Glomerular visceral epithelial cell (primary cell): Measurements from ENCODE around the gene CPTP.

Experiments used
- DNase-seq: peaks from one replicate; pipeline ENCODE4 v3.0.0-alpha.2; 2016; ENCODE audit errors: extremely low spot score

CPTP gene

DNA sequence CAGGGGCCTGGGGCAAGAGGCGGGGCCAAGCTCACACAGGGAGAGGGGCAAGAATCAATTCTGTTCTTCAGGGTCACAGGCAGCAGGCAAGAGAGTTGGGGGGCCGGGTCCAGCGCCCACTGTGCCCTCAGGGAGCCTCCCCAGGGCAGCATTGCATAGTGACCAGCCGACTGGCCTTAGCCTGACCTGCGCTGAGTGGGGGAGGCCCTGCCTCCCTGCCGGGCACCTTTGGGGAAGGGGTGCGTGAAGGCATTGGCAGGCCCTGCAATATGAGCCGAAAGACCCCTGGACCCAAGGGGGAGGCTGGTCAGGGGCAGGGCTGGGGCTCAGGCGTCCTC, 32.2 kb upstream of the CPTP start:
- no peak for DNase-seq

DNA sequence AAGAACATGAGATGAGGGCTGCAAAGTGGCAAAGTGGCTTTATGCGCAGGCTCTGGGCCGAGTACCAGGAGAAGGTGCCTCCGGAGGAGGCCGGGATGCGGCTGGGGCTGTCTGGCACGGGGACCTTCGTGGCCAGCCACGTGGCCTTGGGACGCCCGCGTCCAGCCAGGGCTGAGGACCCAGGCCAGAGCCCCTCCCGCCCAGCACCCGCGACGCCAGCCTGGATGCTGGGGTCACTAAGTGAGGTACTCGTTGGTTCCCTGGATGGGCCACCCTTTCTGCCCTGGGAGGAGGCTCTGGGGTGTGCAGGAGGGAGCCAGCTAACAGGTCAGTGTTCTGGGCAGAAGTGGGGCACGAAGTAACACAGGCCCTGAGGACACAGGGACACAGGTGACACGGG, 31.8 kb upstream of the CPTP start:
- DNase-seq: no peak

GRCh38 chr1:1293263-1294249, 31.0 kb upstream of the CPTP start:
- no peak for DNase-seq

- no peak for DNase-seq
These were observed 30.2 kb upstream of the CPTP start for GRCh38 chr1:1294250-1294890.

DNA sequence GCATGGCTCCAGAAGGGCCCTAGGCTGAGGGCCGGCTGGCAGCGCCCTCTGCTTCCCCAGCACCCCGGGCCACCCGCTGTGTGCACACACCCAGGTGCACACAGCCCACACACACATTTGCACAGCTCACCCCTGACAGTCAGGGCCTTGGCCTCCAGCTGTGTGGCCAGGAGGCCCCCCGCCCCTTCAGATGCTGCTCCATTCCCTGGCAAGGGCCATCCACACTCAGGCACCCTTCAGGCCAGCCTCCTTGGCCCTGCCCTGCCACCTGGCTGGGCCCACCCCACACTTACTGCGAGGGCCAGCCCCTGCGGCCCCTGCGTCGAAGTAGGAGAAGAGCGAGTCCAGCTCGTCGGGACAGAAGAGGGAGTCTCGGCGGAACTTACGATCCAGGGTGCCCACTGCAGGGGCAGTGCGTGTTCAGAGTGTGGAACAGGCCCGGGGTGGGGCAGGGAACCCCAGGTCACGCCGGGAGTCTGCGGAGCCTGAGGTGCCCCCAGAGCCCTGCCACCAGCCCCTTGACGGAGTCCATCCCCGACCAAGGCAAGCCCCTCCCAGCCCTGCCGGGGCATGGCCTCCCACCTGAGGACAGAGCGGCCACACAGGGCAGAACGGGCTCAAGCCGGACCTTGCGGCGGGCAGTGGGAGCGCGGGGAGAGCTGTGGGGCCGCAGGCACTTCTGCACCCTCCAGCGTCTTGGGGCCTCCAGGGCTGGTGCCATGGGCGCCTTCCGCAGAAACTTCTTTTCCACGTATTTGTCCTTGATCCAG, 29.3 kb upstream of the CPTP start:
- DNase-seq: no peak

DNA sequence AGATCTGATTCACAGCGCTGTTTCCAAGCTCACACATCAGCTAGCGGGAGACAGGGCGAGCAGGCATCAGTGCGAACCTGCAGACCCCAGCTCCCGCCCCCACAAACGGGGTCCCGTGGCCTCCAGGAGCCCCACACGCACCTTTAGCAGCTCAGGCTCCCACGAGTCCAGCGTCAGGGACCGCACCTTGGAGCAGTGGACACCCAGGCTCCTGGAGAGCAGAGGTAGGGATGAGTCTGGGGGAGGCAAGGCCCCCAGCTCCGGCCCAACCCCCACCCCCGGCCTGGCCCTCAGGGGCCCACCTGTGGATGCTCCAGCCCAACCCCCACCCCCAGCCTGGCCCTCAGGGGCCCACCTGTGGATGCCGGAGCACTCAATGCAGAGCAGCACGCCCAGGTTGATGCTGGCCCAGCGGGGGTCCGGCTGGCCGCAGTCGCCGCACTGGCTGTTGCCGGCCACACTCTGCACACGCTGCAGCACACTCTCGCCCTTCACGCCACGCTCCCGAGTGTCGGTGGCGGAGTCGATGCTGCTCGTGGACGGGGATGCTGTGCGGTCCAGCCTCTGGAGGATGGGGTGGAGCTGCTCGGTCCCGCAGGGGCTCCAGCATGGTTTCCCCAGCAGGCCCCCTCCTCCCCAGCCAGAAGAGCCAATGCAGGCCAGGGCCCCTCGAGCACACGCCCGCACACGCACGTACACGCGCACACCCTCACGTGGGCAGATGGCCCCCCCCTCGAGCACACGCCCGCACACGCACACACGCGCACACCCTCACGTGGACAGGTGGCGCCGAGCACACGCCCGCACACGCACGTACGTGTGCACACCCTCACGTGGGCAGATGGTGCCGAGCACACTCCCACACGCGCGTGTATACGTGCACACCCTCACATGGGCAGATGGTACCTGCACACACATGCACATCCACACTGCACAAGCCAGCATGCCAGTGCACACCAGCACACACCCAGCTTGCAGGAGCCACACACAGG, 28.2 kb upstream of the CPTP start:
- no peak for DNase-seq

DNA sequence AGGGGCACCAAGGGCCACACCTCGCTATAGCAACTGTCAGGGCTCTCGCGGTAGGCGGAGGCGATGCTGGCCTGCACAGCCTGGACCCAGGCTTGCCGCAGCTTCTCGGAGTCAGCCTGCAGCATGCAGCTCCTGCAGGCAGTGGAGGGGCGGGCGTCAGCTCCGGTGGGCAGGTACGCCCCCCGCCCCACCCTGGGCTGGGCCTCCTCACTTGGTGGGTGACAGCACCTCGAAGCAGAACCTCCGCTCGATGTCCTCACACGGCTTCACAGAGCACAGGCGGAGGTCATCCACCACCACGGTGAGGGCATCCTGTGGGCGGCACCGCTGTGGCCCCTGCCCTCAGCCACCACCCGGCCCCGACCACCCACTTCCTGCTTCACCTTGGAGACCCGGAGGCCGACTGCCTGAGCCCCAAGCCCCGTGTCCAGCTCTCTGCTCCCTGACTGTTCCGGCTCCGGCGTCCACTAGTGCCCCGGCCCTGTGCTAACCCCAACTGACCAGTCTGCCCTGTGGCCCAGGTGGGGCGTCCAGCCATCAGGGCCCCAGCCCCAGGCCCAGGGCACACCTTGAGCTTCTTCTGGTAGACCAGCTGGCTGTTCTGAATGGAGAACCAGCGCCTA, 26.7 kb upstream of the CPTP start:
- DNase-seq: no peak

- no peak for DNase-seq
These were observed 25.5 kb upstream of the CPTP start for GRCh38 chr1:1298861-1299685.

DNA sequence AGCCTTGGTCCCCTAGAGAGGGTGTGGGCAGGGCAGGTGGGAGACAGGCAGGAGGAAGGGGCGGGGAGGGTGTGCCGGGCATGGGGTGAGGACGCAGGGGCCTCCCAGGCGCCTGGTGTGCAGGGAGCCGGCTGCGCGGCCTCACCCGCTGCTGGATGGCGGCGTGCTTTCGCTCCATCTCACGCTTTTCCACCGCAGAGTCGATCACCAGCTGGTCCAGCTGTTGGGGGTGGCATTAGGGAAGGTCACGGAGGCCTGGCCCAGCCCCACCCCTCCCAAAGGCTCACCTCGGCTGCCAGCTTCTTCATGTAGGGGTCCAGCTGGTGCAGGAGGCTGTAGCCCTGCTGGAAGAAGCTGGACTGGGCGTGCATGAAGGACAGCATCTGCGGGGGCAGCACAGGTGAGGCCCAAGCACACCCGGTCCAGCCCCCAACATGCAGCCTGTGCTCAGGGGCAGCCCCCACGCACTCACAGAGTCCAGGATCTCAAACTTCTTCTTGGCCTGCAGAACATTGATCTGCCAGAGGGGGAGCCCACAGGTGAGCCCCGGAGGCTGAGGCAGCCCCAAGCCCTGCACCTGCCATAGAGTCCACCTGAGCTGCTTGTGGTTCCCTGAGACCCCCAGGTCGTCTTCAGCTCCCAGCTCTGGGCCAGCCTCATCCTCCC, 24.8 kb upstream of the CPTP start:
- DNase-seq: no peak

DNA sequence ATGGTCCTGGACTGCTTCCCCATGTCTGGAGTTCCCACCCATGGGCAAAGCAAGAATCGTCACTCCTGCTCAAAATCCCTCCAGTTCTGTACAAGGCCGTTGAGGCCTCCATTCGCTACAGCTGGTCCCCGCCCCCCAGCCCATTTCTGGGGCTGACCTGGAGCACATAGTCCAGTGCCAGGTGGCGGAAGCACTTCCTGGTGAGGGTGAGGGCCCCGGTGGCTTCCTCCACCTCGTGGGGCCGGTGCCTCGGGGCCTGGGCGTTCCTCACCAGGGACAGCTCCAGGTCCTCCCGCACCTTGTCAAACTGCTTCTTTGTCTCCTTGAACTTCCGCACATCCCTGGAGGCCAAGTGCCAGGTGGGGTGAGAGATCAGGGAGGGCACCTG, 24.3 kb upstream of the CPTP start:
- DNase-seq: no peak

DNA sequence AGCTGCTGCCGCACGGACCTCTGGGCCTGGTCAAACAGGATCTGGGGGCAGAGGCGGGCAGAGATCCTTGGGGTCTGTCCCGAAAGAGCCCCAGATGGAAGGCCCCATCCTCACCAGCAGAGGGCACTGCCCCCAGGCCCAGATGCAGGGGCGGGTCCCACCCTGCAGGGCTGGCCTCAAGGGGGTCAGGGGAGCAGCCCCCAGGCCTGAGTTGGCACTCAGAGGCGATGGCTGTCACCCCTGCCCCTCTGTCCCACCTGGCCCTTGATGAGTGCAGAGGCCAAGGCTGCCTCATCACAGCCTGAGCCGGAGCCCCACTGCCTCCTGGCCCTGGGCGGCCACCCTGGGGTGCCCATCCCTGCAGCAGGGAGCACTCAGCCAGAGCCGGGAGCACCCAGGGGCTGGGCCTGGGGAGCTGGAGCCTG, 22.6 kb upstream of the CPTP start:
- no peak for DNase-seq

DNA sequence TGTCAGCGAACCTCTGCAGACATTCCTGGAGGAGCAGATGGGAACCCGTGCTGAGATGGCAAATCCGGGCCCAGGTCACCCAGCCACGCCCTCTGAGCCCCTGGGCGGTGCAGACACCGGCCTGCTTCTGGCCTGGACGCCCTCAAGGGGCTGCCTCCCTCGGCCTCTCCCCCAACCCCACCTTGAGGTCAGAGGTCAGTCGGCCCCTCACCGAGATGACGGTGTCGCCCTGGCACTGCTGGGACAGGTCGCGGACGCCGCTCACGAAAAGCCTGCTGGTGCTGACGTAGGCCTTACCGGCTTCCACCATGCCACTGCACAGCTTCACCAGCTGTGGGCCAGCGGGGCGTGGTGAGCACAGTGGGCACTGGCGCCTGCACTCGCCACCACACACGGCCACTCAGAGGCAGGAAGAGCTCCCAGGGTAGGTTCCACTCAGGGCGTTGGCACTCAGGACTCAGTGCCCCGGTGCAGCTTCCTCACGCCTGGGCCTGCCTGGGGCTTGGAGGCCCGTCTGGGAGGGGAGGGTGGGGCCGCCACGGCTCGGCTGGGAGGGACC, 21.6 kb upstream of the CPTP start:
- DNase-seq: no peak

DNA sequence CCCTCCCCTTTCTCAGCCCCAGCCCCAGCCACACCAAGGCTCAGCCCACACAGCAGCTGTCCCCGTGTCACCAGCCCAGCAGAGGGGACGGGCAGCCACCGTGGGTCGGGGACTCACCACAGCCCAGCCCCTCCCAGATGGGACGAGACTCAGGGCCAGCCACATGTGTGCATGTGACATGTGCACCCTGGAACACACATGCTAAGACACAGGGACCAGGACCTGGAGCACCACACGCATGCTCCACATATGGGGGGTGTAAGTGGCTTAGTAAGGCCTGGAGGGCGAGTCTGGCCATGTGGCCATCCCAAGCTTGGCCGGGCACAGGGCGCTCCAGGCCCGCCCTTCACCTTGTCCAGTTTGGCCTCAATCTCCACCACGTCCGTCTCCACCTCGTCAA, 20.9 kb upstream of the CPTP start:
- DNase-seq: no peak

DNA sequence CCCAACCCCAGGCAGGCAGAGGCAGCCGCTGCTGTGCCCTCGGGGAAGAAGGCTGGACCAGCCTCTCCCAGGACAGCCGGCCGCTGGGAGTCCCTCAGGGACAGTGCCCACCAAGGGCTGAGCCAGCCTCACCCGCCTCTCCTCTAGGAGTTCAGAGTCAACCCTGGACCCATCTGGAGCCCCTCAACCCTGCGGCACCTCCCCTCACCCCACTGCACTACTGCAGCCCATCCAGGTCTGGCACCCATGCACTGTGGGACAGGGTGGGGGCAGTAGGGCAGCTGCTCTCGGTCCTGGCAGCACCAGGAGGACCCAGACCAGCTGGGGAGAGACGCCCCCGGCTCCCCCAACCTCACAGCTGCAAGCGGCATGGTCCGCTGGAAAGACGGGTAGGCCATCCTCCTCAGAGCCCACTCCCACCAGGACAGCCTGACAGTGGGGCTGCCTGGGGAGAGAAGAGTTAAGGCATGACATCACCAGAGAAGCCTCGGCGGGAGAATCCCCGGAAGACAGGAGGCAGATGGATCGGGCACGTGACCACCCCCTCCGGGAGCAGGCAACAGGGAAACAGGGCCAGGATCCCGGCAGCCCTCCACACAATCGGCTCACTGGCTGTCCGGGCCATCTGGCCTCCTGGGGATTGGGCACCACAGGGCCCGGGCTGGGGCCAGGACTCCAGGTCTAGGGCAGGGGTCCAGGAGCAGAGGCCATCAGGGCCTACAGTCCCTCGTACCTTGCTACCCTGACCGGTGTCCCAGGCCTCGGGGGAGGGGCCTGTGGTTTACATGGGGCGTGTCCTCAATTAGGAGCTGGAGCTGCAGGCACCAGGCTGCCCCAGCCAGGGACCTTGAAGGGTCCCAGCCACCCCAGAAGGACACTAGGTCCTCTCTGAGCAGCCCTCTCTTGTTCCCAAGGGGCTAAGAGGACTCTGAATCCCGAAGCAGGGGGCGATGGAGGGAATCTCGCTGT, 20.0 kb upstream of the CPTP start:
- DNase-seq: peak; percentile 83

DNA sequence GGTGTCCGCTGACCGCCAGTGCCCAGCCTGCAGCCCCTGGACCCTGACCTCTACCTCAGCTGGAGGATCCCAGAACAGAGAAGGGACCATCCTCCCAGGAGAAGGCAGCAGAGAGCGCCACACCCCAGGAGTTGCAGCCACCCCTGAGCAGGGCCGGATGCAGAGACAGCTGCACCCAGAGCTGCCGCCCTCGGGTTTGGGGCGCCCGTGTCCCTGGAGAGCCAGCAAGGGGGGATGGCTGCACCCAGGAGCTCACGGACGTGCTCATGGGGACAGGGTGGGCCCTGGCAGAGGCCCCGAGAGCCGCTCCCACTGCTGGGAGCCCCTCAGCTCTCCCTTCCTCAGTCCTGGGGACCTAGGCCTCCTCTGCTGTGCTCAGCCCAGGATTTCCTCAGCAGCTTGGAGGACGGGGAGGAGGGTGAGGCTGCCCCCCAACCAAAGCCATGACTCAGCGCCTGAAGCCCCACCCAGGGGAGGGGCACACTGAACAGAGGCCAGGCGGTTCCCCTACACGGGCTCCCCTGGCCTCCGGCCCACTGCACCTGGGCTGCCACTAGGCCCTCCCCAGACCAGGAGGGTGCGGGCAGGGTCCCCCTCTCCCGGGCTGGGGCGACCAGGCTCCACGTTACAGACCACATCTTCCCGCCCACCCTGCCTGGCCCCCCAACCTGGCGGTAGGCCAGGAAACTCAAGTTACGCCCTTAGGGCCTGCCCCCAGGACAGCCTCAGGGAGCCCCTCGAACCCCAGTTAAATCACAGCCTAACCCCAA, 19.1 kb upstream of the CPTP start:
- DNase-seq: peak; percentile 88

DNA sequence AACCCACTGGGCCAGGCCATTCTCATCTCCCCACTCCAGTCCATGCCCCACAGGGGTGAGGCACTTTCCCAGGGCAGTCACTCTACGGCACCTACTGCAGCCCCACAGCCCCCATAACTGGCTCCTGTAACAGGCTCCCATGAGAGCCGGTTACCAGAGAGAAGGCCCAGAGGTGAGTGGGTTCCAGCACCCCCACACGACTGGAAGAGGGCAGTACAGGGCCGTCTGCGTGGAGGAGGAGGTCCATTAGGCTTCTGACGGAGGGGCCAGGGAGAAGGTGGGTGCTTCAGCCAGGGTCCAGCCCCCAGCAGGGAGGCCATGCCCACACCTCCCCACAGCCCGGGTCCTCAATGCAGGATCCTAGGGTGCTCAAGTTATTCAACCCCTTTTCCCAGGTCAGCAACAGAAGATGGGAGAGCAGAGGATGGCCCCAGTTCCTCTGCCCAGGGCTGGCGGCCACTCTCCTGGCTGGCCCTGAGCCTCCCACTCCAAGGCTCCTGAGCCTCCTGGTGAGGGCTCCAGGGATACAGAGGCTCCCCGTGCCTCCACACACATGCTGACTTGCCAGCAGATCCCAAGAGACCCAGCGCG, 18.4 kb upstream of the CPTP start:
- peak; percentile 44 for DNase-seq
